CD4-positive, alpha-beta T cell treated with Interleukin-2 at 100 ng/mL for 4 hours (primary cell): ENCODE results near the gene OR2H1.

Experiments used
- DNase-seq: peaks from one replicate; pipeline ENCODE4 v3.0.0-alpha.2; 2020; ENCODE audit warnings: low spot score

The OR2H1 gene

DNA sequence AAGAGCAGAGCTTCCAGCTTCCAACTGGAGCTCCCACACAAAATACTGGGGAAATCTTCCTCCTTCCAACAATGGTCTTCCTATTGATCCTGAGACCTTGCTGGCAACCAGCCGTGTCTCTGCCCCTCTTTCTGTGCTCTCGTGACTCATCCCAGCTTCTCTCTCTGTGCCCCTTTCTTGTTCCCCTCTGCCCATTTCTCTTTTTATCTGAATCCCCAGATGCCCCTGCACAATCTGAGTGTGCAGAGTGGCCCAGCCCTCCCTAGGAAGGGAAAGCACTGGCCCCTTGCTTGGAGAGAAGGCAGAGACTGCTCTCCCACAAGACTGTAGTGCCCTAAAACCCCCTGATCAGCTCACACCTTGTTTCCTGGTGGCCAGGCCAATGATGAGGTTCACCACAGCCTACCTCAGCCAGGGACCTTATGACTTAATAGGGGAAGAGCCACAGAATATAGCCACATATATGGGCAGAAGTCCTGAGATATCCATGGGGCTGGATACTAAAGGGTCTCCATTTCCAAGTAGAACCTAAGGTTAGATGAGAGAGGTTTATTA is 53.9 kb downstream of the OR2H1 start:
- no peak for DNase-seq
